Measurements from ENCODE around the gene RAB7B.

RAB7B gene

DNA sequence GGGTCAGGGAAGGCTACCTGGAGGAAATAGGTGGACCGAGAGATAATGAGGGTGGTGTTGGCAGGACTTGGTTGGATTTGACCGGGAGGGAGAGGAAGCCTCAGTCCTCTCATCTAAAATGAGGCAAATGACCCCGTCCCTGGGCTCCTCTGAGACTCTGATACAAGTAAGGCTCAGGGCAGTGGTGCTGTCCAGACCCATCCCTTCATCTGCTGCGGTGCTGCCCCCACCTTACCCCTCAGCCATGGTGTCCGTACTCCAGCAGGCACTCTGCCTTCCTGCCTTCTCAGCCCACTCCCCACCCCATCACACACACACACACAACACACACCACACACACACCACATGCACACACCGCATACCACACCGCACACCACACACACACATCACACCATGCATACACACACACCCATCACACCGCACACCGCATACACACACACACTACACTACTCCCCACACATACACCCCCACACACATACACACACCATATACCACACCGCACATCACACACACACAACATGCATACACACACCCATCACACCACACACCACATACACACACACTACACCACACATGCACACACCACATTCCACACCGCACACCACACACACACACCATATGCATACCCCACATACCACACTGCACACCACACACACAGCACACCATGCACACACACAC is 30.6 kb downstream of the RAB7B start:
- DNase-seq: no peak

DNA sequence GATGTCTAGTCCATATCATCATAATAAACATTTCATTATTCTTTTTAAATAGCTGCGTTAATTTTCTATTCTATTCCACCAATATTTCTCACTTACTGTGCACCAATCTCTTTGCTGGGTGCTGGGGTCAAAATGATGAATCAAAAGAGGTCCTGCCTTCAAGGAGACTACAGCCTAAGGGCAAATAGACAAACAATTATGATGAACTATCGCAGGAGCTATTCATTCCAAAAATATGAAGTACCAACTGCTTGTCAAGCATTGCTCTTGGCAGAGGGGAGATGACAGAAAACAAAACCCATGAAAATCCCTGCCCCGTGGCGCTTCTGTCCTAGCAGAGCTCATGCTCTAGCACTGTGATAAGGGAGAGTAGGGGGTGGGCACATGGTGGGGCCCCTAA is 31.1 kb downstream of the RAB7B start:
- no peak for DNase-seq

DNA sequence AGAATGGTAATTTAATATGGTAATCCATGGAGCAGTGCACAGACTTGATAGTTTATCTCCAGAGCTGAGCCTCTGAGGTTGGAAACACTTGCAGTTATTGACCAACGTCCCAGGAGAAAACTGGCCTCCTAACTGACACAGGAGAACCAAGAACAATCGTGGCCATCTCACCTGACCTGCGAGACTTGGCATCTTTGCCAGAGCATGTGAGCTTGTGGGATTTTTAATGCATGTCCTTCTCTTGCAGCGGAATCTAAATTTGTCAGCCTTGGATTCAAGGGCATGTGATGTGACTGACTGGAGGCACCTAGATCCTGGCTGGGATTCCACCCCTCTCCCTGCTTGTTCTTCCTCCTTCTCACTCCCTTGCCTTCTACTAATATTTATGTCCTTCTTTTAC is 32.1 kb downstream of the RAB7B start:
- DNase-seq: no peak

DNA sequence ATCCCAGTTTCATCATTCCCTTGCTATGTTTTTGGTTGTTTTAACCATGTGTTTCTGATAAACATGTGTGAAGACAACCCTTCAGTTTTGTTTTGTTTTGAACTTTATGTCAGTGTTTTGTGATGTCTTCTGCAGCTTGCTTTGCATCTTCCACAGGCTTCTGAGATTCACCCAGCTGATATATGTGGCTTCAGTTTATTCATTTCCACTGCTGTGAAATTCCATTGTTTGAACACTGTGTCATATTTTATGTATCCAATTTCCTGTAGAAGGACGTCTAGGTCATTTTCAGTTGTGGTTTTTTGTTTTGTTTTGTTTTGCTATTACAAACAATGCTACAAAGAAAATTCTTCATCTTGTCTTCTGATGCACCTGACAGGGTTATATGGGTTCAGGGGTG is 32.7 kb downstream of the RAB7B start:
- DNase-seq: no peak

DNA sequence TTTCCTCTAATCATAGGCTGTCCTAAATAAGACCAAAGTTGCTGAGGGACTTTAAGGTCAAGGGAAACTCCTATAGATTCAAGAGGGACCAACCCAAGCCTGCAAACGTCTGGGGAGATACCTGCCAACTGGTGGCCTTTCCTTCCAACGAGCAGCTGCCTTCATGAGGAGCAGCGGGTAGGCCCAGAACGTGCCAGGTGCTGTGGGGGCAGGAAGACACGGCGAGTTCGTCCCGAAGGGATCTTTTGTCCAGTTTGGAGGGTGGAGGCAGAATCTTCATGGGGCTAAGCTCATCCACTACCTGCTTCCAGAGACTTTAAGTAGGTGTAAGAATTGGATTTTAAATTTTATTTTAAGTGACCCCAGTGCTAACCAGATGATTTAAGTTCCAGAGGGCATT is 34.0 kb downstream of the RAB7B start:
- no peak for DNase-seq

DNA sequence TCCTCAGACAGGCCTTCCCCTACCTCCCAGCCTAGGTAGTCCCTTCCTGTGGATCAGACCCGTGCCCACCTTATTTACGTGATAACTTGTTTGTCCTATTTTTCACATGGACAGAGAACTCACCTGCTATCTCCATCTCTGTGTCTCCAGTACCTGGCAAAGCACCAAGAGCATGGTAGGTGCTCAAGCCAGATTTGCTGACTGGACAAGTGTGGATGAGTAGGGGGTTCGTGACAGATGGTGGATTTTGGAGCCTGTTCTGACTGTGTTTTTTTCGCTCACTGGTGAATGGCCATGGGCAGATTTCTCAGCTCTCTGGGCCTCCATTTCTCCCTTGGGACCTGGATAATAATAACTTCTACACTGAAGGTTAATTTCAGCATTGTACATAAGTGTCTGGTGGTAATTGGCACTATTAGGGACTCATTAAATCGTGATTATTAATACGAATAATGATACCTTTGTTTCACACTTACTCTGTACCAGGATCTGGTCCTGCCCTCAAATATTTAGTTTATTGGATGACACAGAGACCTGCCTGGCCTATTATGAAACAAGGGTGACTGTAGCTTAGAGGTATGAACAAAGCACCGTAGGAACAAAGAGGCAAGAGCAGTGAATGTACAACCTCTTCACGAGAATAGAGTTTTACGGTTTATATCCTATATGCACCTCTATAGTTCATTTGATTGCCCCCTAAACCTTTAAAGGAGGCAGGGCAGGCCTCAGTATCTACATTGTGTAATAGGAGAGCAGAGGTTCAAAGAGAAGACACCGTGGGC is 35.5 kb downstream of the RAB7B start:
- DNase-seq: no peak

DNA sequence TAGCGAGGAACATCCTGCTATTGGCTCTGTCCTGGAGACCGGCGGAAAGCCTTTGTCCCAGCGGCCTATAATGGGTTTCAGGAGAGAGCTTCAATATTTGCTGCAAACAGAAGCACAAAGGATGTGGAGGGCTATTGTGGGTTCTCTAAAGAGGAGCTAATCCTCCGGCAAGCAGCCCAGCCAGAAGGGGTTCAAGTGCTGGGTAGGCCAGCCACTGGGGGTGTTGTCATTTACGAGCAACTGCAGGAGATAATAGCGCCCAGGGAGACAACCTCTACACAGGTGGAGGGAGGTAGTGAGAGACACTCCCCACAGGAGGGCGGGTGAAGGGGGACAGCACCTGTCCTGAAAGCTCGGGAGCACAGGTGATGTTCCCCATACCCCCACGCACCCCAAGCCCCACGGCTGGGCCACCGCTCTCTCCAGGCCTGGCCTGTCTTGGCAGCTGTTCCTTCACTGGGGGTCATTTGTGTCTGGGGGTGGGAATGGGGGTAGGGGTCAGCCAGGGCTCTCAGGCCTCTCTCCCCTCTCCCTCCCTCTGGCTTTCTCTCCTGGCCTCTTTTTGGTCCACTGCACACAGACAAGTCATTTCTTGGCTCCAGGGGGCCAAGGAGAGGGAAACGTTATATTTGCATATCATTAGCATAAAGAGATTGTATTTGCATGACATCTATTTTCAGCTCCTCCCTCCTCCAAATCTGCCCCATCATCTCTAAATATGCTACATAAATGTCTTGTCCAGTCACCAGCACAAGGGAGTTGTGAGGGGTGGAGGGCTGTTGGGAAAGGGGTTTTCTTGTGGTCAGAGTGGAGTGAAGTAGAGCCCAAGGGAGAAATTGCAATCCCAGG is 37.9 kb downstream of the RAB7B start:
- no peak for DNase-seq

DNA sequence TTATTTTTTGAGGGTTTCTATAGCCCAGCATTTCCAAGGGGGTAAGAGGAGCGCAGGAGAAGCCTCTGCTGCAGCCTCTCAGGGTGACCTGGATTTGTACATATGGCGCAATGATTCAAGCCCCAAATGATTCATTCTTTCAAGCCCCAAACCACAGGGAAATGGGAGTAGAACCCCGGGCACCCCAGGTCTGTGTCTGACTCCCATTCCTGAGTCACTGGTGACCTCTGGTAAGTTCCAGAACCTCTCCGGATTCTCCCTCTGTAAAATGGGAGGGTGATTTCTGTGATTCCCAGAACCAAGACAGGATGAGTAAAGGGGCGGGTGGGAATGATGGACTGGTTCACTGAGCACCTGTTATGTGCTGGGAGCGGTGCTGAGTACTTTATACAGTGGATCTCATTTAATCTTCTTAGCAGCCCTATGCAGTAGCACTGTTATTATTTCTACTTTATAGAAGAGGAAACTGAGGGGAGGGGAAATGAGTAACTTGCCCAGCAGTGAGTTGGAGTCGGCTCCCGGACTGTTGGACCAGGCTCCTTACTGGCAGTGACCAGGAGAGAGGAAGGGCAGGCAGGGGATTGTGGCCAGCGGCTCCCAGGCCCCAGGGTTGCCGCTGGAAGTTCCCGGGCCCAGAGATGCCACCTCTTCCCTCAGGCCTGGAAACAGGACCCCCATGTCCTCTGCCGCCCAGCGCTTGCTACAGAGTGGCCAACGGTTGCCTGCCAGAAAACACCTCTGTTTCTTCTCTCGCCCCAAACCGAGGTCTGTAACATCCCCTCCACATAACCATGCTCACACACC is 39.6 kb downstream of the RAB7B start:
- no peak for DNase-seq

DNA sequence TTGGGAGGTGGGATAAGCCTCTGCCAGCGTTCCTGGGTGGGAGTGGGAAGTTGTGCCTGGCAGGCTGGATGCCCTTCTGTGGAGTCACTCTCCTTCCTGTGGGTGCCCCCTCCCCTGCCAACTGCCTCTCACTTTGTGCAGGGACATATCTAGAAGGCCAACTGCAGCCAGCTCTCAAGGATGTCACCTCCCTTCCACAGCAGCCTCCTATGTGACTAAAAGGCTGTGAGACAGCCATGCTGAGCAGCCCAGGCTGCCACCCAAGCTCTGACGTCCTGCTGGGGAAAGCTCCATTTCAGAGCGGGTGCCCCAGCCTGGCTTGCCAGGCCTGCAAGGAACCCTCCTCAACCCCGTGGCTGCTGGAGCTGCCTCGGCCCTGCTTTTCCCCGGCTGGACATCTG is 40.4 kb downstream of the RAB7B start:
- no peak for DNase-seq

DNA sequence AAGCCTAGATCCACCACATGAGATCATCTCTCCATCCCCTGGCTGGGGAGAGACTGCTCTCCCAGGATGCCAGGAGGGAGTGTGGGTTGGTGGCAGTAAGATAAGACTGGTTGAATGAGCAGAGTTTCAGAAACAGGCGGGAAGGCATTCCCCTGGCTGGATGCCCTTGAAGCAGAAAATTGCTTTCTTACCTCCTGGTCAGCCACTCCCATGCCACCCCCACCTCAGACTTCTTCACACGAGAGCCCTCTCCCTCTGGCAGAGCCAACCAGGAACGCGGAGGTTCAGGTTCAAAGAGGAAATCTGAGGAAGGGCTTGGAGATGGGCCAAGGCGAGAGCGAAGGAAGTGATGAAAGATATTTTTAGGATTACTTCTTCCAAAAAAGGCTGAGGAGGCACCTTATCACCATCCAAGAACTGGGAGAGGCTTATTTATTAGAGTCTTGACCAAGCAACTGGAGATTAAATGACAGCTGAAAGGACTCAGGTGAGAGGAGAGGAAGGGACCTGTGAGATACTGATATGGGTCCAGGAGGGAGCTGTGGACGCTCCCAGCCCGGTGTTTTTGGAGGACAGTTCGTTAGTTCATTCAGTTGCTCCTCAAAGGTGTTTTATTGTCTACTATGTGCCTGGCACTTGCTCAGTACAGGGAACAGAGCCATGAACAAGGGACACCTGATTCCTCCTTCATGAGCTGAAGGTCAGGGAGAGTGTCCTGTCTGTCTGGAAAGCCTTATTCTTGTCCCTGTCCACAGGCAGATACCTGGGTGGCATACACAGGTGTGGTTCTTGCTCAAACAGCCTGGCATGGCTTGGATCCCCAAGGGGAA is 41.0 kb downstream of the RAB7B start:
- DNase-seq: no peak

DNA sequence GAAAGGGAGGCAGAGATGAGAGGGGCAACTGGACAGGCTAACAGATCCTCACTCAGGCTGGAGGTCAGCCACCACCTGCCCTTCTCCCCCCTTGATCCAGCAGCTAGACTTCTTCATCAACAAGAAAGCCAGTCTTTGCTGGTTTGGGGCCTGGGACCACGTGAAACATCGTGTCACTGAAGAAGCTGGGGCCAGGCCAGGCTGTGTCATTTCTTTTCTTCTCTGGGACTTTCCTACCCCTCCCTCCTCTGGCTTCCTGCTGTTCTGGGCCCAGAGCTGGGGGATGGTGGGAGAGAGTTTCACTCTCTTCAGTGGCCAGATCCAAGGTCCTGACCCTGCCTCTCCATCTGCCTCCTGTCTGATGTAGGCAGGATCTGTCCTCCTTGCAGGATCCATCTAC is 41.8 kb downstream of the RAB7B start:
- DNase-seq: no peak

DNA sequence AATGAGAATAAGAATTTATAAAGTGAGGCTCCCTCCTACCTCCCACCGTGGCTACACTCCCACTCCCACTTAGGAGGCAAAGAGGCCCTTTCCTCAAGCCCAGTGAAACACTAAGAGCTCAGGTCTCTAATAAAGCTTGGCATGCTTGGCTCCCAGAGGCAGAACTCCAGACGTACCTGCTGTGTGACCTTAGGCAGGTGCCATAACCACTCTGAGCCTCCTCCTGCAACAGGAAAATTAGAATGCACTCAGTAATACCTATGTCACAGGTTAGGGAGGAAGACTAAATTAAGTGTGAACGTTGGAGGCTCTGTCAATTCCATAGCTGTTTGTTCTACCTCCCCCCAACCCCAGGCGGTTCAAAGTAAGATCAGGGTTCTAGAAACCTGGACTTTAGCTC is 43.4 kb downstream of the RAB7B start:
- DNase-seq: no peak

DNA sequence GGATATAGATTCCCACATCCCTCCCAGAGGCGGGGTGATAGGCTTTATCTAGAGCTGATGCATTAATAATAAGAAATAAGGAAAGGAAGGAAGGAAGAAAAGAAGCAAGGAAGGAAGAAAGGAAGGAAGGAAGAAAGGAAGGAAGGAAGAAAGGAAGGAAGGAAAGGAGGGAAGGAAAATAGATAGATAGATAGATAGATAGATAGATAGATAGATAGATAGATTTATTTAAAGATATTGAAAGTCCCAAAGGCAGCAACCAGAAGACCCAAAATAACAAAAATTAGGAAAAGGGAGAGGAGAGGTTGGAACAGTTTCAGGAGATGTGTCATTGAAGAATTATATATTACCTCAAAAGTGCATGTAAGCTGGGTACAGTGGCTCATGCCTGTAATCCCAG is 47.7 kb downstream of the RAB7B start:
- no peak for DNase-seq

DNA sequence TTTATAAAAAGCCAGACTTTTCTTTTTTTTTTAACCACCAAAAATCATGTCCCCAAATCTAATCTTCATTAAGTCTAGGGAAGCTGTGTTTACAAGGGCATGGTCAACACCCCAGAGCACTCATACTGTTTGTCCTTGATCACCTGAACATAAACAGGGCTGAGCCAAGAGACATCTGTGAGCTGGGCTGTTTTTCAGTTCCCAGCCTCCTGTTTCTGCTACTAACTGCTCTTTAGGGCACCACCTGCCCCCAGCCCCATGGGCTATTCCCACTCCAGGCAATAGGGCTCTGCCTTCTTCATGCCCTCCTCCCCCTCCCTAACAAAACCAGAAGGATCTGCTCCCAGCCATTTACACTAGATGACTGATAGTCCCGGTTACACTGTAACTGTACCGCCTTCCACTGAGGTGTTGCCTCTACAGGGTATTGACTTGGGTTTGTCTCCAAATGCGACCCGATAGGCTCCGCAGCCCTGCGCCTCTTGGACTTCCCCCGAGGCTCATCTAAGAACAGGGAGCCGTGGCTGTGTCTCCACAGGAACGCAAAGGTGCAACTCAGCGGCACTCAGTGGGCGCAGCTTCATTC is 48.3 kb downstream of the RAB7B start:
- no peak for DNase-seq

DNA sequence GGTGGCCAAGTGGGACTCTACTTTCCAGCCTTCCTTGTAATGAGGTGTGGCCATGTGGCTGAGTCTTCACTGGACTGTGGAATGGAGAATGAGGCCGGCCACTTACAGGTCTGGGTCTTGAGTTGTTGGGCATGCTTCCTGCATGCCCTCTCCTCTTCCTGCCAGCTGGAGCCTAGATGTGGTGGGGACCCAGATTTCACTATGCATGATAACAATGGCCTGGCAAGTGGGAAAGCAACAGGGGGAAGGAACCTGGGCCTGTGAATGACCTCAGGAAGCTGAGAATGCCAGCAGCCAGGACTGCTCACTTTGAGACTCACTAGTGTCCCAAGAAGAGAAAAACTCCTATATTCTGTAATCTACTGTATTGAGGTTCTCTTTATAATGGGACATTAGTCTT is 51.4 kb downstream of the RAB7B start:
- no peak for DNase-seq

DNA sequence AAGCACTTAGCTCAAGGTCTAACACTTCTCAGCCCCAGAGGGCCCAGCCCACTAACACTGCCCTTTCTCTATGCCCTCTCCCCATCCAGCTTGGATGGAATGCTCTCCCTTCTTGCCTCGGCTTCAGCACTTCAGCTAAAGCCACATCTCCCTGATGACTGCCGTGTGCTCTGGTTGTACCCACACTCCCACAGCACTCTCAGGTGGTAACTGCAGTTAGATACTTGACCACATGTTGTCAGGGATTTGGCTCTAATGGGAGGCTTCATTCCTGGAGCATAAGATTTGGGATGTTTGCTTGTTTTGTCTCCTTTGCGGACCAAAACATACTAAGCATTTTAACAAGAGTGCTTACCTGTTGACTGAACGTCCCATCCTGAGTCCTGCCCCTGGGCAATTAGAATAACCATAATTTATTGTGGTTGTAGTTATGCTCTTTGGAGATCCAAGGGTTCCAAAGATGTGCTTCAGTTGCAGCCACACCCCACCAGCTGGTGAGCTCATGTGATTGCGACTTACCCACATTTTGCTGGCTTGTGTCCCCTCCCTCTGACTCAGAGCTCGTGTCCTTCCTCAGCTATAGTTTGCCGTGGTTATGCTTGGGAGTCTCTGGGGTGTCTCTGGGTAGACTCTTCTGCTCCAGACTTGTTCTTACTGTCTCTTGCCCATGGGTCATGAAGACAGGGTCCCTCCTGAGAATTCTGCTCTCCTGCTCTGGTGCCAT is 52.2 kb downstream of the RAB7B start:
- no peak for DNase-seq

DNA sequence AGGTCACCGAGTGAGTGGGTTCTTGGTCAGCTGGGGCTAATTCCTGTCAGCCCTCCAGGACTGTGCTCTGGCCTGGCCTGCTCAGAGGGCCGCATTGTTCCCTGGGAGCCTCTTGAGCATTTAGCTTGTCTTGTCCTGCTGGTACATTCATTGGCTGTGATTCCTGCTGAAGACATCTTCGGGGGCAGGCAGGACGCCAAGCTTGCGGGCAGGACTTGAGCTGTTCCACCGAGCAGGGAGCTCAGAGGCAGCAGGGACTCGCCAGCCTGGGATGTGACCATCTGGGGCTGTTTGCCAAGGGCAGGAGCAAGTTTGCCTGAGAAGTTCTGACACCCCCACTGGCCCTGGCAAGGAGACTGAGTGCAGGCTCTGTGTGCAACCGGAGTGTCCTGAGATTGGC is 52.9 kb downstream of the RAB7B start:
- no peak for DNase-seq

DNA sequence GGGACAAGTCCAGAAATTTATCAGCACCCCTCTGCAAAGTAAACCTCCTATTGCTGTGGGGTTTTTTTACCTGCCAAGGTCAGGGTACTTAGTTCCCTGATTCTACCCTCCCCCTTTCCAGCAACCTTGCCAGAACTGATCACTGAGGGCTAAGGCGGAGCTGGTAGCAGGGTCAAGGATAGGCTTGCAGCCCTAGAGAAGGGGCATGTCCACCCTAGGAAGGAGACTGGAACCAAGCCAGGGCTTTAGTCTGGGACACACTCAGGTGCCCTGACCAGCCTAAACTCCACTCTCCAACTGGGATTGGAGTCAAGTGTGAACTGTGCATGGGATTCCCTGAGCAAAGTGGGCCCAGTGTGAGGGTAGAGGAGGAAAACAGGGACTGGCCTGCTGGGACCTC is 53.4 kb downstream of the RAB7B start:
- DNase-seq: no peak

DNA sequence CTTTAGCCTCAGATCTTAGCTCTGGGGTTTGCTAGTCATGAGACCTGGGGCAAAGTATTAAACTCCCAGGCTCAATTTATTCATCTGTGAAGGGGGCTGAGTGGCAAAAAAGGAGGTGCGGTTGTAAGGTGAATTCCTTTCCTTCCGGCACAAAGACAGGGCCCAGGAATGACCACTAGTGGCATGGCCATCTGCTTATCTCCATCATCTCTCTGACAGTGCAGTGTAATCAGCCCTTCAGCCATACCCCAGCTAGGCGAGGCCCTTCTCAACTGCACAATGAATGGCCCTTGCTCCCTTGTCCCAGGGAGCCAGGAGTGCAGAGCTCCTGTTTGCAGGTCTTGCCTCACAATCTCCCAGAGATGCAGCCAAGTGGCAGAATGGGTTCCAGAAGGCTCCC is 54.3 kb downstream of the RAB7B start:
- DNase-seq: no peak

DNA sequence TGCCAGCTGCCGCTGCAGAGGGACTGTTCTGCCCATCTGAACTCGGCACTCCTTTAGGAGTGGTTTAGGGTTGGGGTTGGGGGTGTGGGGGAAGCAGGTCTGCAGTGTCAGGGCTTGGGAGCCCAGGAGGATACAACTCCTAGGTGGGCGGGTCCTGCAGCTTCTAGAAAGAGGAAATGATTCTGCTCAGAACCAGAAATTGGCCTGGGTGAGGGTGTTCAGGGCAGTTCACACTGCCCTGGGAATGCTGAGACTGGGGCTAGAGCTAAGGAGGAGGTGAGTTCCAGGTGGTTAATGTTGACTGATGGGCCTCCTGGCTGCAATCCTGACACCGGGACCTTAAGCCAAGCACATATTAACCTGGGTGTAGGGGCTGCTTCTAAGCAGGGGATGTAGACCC is 55.2 kb downstream of the RAB7B start:
- no peak for DNase-seq

DNA sequence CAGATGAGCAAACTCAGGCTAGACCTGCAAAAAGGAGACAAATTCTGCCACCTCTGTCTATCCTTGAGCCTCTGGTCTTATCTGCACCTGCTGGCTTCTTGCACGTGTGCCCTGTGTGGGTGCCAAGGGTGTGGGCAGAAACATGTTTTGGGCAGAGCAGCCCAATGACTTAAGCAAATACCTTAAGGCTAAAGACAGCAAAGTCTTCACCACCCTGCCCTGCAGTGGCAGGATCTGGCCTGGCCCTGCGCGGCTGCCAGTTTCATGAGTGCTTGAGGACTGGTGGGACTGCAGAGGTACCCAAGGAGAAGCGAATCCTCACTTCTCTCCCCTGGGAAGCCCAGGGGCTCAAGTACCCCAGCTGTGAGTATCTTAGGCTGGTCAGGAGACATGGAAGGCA is 56.2 kb downstream of the RAB7B start:
- no peak for DNase-seq

Measured in GDM1 (cell line).